GM12874 (cell line): Measurements from ENCODE around the gene GRK4.

Source experiments
- CTCF ChIP-seq: IDR thresholded peaks from 2 replicates; pipeline ENCODE4 v1.5.1; 2011; ENCODE audit warnings: low read depth, mild to moderate bottlenecking, control low read depth, low read length, moderate library complexity; ENCODE audit not compliant: insufficient read depth

The GRK4 gene

GRCh38 chr4:2961811-2962441 is 1.4 kb upstream of the GRK4 start:
- TF ChIP-seq CTCF, result 0 out of 2 replicates have a peak, but pooled peaks have one; percentile 2

GRCh38 chr4:2962614-2963174 is 677 bp upstream of the GRK4 start:
- no peak for TF ChIP-seq CTCF

- TF ChIP-seq CTCF, result no peak
These were observed 648 bp downstream of the GRK4 start for GRCh38 chr4:2963966-2964471.

- TF ChIP-seq CTCF, result no peak
These were observed 1.4 kb downstream of the GRK4 start for GRCh38 chr4:2964706-2965258.

- TF ChIP-seq CTCF, result no peak
These were observed 1.9 kb downstream of the GRK4 start for GRCh38 chr4:2965262-2965661.

GRCh38 chr4:2968381-2968780 is 5.0 kb downstream of the GRK4 start:
- TF ChIP-seq CTCF, result no peak

GRCh38 chr4:2971275-2971674 is 7.9 kb downstream of the GRK4 start:
- TF ChIP-seq CTCF, result no peak
